Activated naive CD8-positive, alpha-beta T cell treated with anti-CD3 and anti-CD28 coated beads, Interleukin-2, amount 10 ng/mL, durations not matched to agents 7 days and 5 days (primary cell): Measurements from ENCODE around the gene DPP6. TPM values are rescaled to one million over a fixed set of nuclear protein-coding genes. Genes with fewer than 3 reads are reported as not detected.

ENCODE experiments used
- ATAC-seq: fragments of 150-1000 bp; cut with Tn5 transposase; one replicate; pipeline ENCODE4 v1.10.0; 2021; ENCODE audit warnings: low read depth, moderate library complexity
- POLR2A ChIA-PET: fragments of 350-600 bp; sonication (Branson Sonifier 250); formaldehyde crosslinking; loops from one replicate; lab custom pipeline; 2021; ENCODE audit warnings: antibody characterized with exemption; lab: Charles Lee
- DNase-seq: peaks from one replicate; pipeline ENCODE4 v3.0.0; 2021
- H3K27ac Mint-ChIP-seq: one replicate; pipeline ENCODE4 v1.8.0; 2022; ENCODE audit warnings: mild to moderate bottlenecking, mixed read lengths
- H3K27me3 Mint-ChIP-seq: one replicate; pipeline ENCODE4 v1.8.0; 2022; ENCODE audit warnings: mild to moderate bottlenecking, moderate library complexity, mixed read lengths
- H3K36me3 Mint-ChIP-seq: one replicate; pipeline ENCODE4 v1.8.0; 2021; ENCODE audit warnings: mild to moderate bottlenecking, mixed read lengths
- H3K4me1 Mint-ChIP-seq: one replicate; pipeline ENCODE4 v1.8.0; 2021; ENCODE audit warnings: mixed read lengths
- H3K4me3 Mint-ChIP-seq: one replicate; pipeline ENCODE4 v1.8.0; 2022; ENCODE audit warnings: mild to moderate bottlenecking, moderate library complexity, mixed read lengths
- H3K9me3 Mint-ChIP-seq: one replicate; pipeline ENCODE4 v1.8.0; 2021; ENCODE audit warnings: mixed read lengths
- total RNA-seq, 2 experiments: library from RNA; stranded (reverse); gene quantifications; one replicate each; pipeline ENCODE4 v1.2.3, GENCODE V29; 2021

Gene DPP6
- total RNA-seq, 2 experiments from 2014 or later = not detected

- Mint-ChIP-seq H3K27ac (no peak overlapping the region), H3K4me3 (no peak overlapping the region), H3K36me3 (peaks cover 2% of the 10 kb centered on the region), H3K27me3 (peaks cover 13% of the 10 kb centered on the region), H3K9me3 (peaks cover 5% of the 10 kb centered on the region), H3K4me1 (peaks cover 11% of the 10 kb centered on the region)
- POLR2A ChIA-PET = no interaction called here
- no peak for ATAC-seq
- no peak for DNase-seq
Observed at GRCh38 chr7:154911411-154911810, 859.2 kb downstream of the DPP6 start.

DNA sequence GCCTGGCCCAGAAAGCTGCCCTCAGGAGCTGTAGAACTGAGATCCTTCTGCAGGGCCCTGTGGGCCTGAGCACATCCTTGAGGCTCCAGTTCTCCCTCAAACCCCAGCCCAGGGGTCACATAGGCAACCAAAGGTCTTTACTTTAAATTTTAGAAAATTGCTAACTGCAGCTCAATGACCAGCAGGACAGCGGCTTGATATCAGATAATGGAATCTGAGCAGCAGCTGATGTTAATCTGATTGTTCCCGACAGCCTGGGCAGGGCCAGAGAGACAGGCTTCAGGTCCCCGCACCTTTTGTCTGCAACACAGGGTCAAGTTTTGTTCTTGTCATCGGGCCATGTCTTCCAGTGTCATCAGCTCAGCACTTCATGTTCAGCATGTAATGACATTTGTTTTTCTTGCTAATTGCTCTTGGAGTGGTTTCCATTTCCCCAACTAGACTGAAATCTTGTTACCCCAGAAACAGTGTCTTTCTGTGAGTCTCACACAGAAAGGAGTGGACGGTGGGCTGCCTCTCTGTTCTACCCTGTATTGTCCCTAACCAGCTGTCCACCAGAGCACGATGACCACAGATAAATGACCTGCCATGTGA is 859.8 kb downstream of the DPP6 start:
- H3K4me1 Mint-ChIP-seq = peaks cover 11% of the 10 kb centered on the region
- POLR2A ChIA-PET = interaction anchor here (0.7 kb wide), 1 partner anchor 134 kb away, joined by 7 read pairs; no protein-coding TSS in a partner anchor
- DNase-seq (no peak), ATAC-seq (no peak)
- no peak overlapping the region for H3K27ac Mint-ChIP-seq
- no peak overlapping the region for H3K4me3 Mint-ChIP-seq
- peaks cover 2% of the 10 kb centered on the region for H3K36me3 Mint-ChIP-seq
- H3K9me3 Mint-ChIP-seq = peaks cover 5% of the 10 kb centered on the region
- peaks cover 14% of the 10 kb centered on the region for H3K27me3 Mint-ChIP-seq

DNA sequence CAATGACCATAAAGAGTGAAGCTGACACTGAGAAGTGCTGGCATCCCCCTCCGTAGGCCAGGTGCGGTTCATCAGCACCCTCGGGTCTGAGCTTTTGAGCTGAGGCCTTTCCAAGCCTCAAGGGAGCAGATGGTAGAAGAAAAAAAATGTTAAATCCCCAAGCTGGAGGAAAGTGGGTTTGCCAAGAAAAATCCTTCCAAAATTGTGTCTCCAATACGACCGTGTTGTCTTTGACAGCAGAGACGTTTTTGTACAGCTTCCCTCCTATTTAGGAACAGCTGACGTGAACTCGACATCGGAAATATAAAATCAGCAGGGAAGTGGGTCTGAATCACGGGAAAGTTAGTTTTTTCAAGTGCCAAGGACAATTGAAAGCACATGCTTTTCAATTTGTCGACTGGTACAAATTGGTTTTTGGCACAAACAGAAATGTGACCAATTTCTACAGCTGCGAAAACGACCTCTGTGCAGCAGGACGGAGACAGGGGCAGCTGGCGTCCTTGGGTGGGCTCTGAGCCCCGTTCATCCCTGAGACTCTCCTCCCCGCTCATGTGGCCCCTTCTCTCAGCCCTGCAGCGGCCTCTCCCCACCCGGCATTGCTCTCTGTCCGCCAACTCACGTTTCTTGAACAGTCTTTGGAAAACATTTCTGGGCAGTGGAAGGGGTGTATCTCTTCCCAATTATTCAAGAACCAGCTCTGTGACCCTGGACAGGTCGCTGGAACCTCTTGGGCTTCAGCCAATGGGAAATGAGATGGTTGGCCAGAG is 860.9 kb downstream of the DPP6 start:
- ATAC-seq (no peak), DNase-seq (no peak)
- Mint-ChIP-seq H3K36me3 (peaks cover 2% of the 10 kb centered on the region), H3K27ac (no peak overlapping the region), H3K4me1 (peaks cover 10% of the 10 kb centered on the region), H3K27me3 (peaks cover 14% of the 10 kb centered on the region), H3K9me3 (peaks cover 5% of the 10 kb centered on the region), H3K4me3 (no peak overlapping the region)
- POLR2A ChIA-PET = interaction anchor here (0.7 kb wide), 2 partner anchors 35 to 133 kb away, joined by 3 to 7 read pairs; no protein-coding TSS in a partner anchor

DNA sequence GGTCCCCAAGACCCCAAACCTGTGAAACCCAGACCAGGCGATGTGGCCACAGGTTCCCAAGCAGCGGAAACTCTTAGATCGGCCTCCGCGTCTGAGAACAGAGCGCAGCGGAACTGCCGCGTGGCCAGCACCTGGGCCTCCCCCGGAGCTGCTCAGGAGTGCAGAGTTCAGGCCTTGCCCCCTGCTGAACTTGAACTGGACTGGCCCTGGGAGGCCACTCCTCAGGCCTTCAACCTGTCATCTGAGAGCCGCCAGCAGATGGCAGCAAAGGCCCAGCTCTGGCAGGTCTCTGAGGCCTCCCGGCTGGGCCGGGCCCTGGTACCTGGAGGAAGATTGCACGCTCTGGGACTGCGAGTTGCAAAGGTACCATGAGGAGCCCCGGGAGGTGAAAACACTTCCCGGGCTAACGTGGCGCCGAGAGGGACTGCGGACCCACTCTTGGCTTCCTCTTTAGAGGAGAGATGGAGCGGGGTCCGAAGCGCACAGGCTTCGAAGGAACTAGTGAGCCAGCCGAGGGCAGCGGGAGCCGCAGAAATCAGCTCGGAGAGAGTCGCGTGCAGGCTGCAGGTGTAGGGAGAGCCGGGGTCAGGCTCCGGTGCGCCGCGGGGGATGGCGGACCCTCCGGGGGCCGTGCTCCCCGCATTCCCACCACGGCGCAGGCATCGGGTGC is 861.6 kb downstream of the DPP6 start:
- peaks cover 6% of the 10 kb centered on the region for H3K4me1 Mint-ChIP-seq
- H3K4me3 Mint-ChIP-seq = peak overlapping the region; percentile 75
- POLR2A ChIA-PET = no interaction called here
- peaks cover 14% of the 10 kb centered on the region for H3K27me3 Mint-ChIP-seq
- ATAC-seq (peak; percentile 97), DNase-seq (peak; percentile 91)
- H3K27ac Mint-ChIP-seq = peak overlapping the region; percentile 61
- peaks cover 5% of the 10 kb centered on the region for H3K9me3 Mint-ChIP-seq
- H3K36me3 Mint-ChIP-seq = peaks cover 2% of the 10 kb centered on the region

GRCh38 chr7:154914308-154914995 is 862.3 kb downstream of the DPP6 start:
- H3K4me1 Mint-ChIP-seq = peaks cover 6% of the 10 kb centered on the region
- POLR2A ChIA-PET = no interaction called here
- ATAC-seq (no peak), DNase-seq (no peak)
- no peak overlapping the region for H3K27ac Mint-ChIP-seq
- peaks cover 5% of the 10 kb centered on the region for H3K9me3 Mint-ChIP-seq
- H3K27me3 Mint-ChIP-seq = peaks cover 14% of the 10 kb centered on the region
- peaks cover 2% of the 10 kb centered on the region for H3K36me3 Mint-ChIP-seq
- H3K4me3 Mint-ChIP-seq = no peak overlapping the region

- Mint-ChIP-seq H3K27me3 (peaks cover 14% of the 10 kb centered on the region), H3K27ac (no peak overlapping the region), H3K36me3 (peaks cover 2% of the 10 kb centered on the region), H3K4me3 (no peak overlapping the region), H3K9me3 (peaks cover 5% of the 10 kb centered on the region), H3K4me1 (peaks cover 6% of the 10 kb centered on the region)
- ATAC-seq (no peak), DNase-seq (no peak)
- POLR2A ChIA-PET = no interaction called here
Observed at GRCh38 chr7:154914996-154915380, 862.8 kb downstream of the DPP6 start.

DNA sequence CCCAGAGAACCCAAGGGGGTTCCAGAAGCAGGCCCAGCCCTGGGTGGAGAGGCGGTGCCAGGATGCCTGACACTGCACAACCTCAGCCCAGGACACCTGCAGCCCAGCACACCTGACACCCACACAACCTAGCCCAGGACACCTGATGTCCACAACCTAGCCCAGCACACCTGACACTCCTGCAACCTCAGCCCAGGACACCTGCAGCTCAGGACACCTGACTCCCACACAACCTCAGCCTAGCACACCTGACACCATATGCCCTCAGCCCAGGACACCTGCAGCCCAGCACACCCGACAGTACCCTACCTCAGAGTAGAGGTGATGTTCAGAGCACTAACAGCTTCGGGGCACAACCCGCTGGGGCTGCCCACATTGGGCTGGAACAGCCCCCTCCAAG is 863.4 kb downstream of the DPP6 start:
- ATAC-seq (no peak), DNase-seq (no peak)
- H3K27me3 Mint-ChIP-seq = peaks cover 14% of the 10 kb centered on the region
- no peak overlapping the region for H3K4me3 Mint-ChIP-seq
- H3K9me3 Mint-ChIP-seq = peaks cover 5% of the 10 kb centered on the region
- peaks cover 6% of the 10 kb centered on the region for H3K4me1 Mint-ChIP-seq
- H3K36me3 Mint-ChIP-seq = peaks cover 2% of the 10 kb centered on the region
- no peak overlapping the region for H3K27ac Mint-ChIP-seq
- POLR2A ChIA-PET = no interaction called here

DNA sequence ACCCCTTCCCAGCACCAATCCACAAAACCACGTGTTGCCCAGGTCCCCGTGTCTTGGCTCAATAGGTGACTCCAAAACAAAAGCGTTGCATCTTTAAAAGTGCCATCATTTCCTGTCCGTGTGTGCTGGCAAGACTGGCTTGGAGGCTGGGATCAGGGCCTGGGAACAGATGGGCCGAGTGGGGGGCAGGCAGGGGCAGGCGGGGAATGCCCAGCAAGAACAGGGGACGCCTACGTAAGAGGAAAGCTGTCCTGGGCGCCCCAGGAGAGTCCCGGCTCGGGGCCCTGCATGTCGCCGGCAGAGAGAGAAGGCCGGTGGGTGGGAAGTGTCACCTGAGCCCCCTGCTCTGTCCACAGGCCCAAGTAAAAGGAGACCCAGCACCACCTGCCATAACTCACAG is 864.2 kb downstream of the DPP6 start:
- DNase-seq (no peak), ATAC-seq (no peak)
- H3K4me1 Mint-ChIP-seq = peaks cover 6% of the 10 kb centered on the region
- H3K9me3 Mint-ChIP-seq = peaks cover under 1% of the 10 kb centered on the region
- H3K27me3 Mint-ChIP-seq = peaks cover 12% of the 10 kb centered on the region
- no peak overlapping the region for H3K4me3 Mint-ChIP-seq
- H3K27ac Mint-ChIP-seq = no peak overlapping the region
- H3K36me3 Mint-ChIP-seq = peaks cover under 1% of the 10 kb centered on the region
- POLR2A ChIA-PET = no interaction called here

DNA sequence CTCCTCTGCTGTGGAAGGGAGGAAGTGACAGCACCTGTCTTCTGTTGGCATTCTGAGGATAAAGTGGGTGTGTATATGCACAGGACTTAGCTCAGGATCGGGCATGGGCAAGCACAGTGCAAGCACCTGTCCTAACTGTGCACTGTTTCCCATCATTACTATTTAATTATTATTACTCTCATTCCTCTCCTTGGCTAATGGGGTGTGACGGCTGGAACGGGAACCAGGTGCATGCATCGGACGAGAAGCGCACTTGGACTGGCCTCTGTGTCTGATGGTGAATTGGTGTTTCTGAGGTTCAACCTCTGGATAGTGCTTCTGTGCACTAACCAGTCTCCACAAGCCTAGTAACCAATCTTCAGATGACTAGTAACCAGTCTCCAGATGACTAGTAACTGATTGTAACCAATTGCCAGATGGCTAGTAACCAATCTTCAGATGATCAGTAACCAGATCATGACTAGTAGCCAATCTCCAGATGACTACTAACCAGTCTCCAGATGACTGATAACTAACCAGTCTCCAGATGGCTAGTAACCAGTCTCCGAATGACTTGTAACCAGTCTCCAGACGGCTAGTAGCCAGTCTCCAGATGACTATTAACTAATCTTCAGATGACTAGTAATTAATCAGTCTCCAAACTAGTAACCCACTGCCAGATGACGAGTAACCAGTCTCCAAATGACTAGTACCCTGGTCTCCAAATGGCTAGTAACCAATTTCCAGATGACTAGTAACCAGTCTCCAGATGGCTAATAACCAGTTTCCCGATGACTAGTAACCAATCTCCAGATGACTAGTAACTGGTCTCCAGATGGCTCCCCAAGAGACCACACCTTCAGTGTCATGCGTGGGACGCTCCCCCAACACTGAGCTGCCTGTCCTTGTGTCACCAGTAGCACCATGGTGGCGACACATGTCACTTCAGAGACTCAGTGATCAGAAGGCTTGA is 864.9 kb downstream of the DPP6 start:
- POLR2A ChIA-PET = no interaction called here

GRCh38 chr7:154917808-154918160 is 865.6 kb downstream of the DPP6 start:
- ATAC-seq (no peak), DNase-seq (no peak)
- Mint-ChIP-seq H3K27me3 (peaks cover 12% of the 10 kb centered on the region), H3K4me1 (peaks cover 6% of the 10 kb centered on the region), H3K27ac (no peak overlapping the region), H3K9me3 (peaks cover 1% of the 10 kb centered on the region), H3K4me3 (no peak overlapping the region), H3K36me3 (no peaks in the 10 kb centered on the region)
- POLR2A ChIA-PET = no interaction called here

More for the DNA sequence above, 864.9 kb downstream of the DPP6 start:
- H3K9me3 Mint-ChIP-seq = no peaks in the 10 kb centered on the region
- ATAC-seq (no peak), DNase-seq (no peak)
- no peak overlapping the region for H3K4me3 Mint-ChIP-seq
- H3K4me1 Mint-ChIP-seq = peaks cover 6% of the 10 kb centered on the region
- H3K36me3 Mint-ChIP-seq = no peaks in the 10 kb centered on the region
- no peak overlapping the region for H3K27ac Mint-ChIP-seq
- H3K27me3 Mint-ChIP-seq = peaks cover 12% of the 10 kb centered on the region

- POLR2A ChIA-PET = no interaction called here
- Mint-ChIP-seq H3K27me3 (peaks cover 12% of the 10 kb centered on the region), H3K4me3 (no peak overlapping the region), H3K9me3 (peaks cover 1% of the 10 kb centered on the region), H3K4me1 (peaks cover 6% of the 10 kb centered on the region), H3K36me3 (no peaks in the 10 kb centered on the region), H3K27ac (no peak overlapping the region)
- DNase-seq = no peak
- no peak for ATAC-seq
Observed at GRCh38 chr7:154918266-154918665, 866.1 kb downstream of the DPP6 start.

- Mint-ChIP-seq H3K36me3 (no peaks in the 10 kb centered on the region), H3K4me1 (peaks cover 4% of the 10 kb centered on the region), H3K9me3 (peaks cover 1% of the 10 kb centered on the region), H3K4me3 (no peak overlapping the region), H3K27me3 (peaks cover 10% of the 10 kb centered on the region), H3K27ac (no peak overlapping the region)
- POLR2A ChIA-PET = no interaction called here
- no peak for DNase-seq
- ATAC-seq = no peak
Observed at GRCh38 chr7:154918741-154919140, 866.5 kb downstream of the DPP6 start.
